GOT3 (cell line): ENCODE results near the gene SLIT3.

ENCODE experiments used
- DNase-seq: peaks from one replicate; lab custom pipeline; 2025; ENCODE audit warnings: mixed read lengths; lab: John Stamatoyannopoulos, UW

Gene SLIT3

DNA sequence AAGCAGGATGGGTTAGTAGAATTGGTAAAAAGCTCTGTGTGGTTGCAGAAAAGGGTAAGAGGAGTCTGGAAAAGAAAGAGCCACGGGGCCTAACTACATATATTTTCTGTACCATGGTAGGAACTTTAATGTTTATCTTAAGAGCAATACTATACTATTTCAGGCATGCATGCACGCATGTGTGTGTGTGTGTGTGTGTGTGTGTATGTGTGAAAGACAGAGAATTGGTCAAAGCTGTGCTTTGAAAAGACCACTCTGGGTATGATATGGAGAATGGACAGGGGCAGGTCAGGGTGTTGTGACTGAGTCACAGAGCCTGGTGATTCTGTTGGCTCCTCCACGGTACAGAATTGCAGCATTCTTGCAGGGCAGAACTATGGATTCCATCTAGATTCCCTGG, 339.3 kb downstream of the SLIT3 start:
- no peak for DNase-seq

DNA sequence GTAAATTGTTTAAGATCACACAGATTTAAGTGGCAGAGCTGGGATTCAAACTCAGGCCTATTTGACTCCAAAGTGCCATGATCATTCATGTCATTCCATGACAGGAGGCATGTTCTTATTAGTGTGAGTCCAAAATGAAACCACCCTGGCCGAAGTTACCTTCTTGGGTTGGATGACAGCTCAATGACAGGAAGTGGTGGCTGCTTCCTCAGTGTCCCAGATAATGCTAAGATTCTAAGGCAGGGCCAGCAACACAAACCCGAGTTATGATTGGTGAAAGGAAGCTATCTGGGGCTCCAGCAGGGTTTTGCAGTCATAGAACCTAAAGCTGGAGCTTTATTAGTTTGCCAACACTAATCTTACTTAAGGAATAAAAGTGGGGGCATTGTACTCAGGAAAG, 340.4 kb downstream of the SLIT3 start:
- no peak for DNase-seq

DNA sequence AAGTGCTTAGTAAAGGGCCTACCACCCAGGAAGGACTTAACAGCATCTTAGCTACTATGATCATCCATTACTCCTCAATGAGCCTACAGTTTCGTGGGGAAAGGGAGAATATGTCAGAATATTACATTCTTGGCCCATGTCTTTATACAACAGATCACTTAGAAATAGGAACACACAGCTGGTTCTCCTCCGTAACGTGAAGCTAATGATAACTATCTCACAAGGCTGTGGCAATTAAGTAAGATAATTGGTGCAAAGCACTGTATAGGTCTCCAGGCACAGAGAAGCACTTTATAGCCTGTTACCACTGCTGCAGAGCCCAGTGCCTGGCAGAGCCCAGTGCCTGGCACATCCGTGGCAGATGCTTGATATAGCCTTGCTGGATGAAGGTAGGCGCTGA, 347.6 kb downstream of the SLIT3 start:
- no peak for DNase-seq

DNA sequence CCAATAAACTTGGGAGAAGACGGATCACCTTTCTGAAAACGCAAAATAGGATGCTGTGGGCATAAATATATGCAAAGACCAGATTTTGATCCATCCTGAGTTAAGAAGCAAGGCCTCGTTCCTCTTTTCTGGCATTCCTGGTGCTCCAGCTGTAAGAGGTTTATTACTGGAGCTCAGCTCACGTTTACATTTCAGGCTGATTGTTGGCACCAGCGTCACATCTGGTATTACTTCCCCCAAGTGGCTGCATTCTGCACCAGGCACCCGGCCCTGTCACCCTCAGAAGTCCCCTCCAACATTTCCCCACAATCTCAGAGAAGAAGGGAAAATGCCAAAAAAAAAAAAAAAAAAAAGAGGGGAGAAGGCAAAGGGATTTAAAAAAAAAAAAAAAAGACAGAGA, 348.7 kb downstream of the SLIT3 start:
- DNase-seq = no peak

DNA sequence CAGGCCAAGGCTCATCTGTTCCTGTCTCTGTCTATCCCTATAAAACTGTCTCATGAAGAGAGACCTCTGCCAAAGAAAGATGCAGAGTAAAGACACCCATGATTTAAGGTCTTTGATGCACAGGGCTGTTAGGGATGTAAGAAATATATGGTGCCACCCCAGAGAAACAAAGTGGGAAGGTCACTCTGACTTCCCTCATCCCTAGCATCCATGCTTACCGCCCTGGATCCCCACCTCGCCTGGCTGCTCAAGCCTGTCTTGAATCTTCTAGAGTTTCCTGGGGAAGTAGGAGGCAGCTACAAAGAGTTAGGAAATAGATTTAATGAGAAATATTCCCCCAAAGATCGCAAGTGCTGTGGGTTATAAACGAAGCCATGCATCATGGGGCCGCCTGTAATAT, 349.2 kb downstream of the SLIT3 start:
- DNase-seq = no peak

DNA sequence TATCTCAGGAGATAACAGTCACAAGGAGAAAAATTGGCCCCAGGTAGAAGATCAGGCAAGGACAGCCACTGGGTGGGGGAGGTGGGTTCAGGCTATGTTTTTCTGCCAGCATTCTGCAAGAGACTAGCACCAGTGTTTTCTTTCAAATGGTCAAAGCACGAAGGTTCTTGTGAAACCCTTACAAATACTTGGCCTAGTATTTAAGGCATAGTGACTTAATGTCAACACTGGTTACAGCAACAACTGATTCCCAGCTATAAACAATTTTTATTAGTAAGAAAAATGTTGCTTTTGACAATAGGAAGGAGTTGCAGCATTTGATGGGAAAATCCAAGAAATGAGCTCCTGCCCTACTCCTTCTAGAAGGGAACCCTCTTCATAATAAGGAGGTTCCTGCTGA, 349.6 kb downstream of the SLIT3 start:
- DNase-seq = no peak

DNA sequence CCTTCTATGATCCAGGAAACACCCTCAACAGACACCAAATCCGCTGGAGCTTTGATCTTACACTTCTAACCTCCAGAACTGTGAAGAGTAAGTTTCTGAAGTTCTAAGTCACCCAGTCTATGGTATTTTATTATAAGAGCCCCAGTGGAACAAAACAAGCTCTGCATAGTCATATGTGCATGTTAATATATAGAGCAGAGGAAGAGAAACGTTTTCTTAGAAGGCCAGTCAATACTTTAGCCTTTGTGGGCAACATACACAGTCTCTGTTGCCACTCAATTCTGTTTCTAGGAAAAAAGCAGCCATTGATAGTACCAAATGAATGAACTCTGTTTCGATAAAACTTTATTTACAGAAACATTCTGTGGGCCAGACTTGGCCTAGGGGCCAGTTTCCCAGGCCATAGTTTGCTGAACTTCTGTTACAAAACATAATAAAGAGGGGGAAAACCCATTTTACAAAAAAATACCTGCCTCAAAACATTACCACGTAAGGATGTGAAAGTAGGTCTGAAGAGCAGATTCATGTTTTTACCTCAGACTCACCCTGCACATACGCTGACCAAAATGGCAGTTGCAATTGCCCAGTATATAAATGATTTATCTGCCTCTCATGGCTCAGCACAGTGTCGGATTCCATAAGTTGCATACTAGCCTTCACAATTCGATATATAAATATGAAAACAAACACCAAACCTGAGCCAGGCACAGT, 350.5 kb downstream of the SLIT3 start:
- DNase-seq = no peak

DNA sequence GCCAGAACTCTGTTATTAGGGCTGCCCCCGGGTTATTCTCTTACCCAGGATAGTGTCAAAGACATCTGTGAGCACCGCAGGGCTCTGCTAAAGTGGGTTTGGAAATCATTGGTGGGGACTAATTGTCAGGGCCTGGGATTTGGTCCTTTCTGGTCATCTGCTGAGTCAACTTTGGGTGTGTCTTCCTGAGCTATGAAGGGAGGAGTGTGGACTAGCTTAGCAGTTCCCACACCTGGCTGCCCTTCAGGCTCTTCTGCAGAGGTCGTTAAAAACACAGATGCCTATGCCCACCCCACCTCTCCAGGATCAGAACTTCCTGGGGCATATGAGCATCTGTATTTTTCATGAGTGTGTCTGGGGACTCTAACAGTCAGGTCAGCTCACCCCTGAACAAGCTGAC, 352.2 kb downstream of the SLIT3 start:
- no peak for DNase-seq

DNA sequence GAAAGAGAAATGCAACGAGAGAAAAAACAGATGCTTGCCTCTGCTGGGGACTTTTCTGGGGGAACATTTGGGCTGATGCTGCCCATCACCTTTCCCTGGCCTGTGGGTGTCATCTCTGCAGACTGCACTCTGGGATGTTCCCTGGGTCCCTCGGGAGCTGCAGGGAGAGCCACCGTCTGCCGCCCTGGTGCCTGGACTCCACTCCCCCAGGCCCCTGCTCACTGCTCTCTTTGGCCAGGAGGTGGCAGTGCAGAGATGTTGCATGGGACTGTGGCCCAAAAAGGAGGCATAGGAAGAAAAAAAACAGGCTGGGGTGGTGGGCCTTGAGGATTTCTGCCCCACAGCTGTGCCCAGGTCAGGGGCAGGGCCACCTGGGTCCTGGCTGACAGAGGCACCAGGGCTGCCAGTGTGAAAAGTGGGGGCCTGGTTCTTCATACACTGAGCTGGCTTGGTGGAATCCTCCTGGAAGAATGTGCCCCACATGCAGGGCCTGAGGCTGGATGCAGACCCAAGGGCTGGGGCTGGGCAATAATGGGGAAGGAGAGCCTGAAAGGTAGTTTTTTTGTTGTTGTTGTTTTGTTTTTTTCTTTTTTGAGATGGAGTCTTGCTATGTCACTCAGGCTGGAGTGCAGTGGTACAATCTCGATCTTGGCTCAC, 353.6 kb downstream of the SLIT3 start:
- no peak for DNase-seq

DNA sequence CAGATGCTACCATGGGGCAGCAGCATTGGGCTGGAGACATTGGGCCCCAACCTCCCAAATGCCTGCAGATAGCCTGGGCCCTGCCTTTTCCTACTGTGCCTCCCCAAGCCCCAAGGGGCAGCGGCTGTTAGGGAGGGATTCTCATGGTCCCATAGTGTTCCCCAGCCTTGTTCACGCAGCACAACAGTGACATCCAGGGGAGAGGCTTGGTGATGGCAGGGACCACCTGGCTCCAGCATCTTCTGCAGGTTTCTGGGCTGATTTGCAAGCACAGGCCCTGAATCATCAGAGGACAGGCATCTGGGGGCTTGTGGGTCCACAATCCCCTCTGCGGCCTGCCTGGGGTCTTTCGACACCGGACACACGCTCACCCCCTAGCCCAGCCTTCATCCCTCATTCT, 354.6 kb downstream of the SLIT3 start:
- DNase-seq = no peak

DNA sequence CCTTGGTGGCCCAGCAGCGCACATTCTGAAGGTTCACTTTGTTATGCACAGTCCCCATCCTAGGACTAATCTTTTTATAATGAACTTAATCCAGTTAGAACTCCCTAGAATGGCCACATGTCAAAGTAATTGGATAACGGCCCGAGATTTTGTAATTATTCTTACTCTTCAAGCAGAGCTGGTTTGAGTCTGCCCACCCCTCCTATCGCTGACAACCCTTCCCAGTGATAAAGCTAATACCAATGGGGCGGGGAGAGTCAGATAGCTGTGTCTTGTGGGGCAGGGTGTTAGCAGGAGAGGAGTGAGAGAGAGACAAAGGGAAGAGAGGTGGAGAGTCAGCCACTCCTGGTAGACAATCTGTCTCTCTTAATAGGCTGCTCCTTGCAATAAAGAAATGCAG, 356.9 kb downstream of the SLIT3 start:
- no peak for DNase-seq

DNA sequence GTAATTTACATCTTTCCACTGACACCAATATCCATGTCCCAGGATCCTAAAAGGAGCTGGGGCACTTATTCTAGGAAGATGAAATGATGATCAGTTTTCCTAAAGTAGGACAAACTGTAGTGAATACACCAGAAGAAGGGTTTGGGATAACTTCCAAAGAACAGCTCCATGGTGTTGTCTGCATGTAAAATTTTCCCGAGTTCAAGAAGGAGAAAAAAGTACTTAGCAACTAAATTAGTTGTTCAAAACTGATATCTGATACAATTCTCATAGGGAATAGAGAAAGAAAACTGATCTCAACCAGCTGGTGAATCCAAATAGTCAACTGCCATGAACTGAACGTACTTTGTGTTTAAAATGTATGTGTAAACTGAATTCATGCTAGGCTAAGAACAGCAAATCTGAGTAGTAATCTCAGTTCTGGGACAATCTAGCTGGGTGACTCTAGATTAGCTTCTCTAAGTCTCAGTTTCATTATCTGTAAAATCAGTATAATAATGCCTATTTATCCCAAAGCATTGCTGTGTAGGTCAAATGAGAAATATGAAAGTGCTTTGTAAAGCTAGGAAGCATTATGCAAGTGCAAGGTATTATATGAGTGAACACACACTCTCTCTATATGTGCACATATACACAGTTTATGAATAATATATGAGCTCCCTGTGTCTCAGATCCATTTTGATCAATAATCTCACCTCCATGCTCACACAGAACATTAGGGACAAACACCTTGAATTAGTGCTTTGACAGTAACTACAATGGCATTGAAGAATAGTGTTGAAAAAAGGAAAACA, 357.7 kb downstream of the SLIT3 start:
- DNase-seq = no peak

DNA sequence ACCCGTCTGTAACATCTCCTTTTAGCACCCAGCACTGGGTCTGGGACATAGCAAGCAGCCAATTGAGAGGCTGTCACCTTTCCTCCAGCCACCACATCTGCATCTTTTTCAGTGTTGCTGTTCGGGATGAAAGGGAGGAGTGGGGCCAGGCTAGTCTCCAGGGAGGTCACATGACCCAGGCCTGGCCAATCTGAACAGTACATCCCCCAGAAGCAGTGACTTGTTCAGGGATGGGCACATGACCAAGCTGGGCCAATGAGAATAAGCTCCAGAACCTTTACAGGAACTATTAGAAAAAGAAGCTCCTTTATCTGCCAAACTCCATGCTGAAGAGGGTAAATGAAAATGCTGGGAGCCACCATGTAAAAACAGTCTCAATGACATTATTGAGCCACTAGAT, 359.0 kb downstream of the SLIT3 start:
- DNase-seq = no peak

DNA sequence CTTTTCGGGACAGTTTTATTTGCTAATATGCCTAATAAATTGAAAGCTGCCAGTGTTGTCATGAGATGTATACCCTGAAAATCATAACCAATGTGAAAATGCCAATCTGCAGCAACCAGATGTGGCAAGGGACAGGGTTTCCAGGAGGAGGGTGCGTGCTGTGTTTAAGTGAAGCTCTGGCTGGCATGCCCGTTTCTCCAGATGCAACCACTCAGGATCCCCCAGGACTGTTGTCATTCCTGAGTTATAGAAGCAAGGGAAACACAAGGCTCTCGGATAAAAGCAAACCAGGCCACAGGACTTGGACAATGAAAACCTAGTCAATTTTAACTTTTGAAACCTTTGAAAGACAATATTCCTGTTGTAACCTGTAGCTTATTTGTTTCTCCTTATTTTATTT, 360.2 kb downstream of the SLIT3 start:
- no peak for DNase-seq

DNA sequence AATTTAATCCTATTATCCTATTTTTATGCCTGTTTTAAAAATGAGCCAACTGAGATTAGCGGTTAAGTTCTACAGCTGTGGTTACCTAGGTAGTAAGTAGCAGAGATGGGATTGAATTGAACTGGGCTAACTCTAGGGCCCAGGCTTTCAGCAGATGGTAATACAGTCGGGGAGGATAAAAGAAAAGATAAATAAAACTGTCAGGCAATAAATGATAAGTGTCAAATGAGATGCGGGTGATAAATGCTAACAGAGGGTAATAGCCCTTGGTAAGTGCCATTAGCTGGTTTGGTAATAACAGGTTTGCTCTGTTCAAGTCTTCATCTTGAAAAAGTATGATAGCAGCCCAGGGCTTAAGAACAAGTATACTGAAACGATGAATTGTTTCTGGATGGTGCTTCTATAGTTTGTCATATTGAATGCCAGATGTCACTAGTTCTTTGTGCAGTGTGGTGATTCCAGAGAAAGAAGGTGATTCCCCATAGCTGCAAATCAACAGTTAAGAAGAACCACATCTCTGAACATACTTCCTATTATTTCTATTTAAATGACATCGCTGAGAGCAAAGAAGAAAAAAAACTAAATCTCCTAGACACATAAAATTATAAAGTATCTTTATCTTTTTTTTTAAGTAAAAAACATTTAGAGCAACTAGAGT, 360.9 kb downstream of the SLIT3 start:
- DNase-seq = no peak

DNA sequence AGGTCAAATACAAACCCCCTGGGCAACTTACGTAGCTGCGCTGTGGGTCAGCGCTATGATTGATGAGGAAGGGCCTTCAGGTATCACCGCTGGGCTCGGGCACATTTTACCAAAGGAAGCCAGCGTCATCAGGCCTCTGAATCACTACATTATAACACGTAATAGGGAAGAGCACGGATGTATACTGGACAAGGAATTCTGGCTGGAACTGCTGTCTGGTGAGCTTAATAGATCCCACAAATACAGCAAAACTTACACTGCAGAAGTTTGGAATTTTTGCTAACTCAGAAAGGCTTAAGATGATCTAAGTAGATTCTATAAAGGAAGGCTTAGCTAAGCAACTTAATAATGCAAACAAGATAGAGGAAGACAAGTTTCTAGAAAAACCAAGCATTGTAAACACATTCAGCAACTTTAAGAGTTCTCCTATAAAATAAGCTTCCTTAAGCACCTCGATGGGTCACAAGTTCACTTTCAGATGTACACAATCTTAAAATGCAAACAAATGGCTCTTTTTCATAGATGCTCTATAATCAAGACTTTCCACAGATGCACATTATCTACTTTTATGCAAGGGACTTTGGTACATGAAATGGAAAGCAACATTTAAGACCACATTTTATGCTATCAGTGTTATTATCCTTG, 361.7 kb downstream of the SLIT3 start:
- DNase-seq = no peak

DNA sequence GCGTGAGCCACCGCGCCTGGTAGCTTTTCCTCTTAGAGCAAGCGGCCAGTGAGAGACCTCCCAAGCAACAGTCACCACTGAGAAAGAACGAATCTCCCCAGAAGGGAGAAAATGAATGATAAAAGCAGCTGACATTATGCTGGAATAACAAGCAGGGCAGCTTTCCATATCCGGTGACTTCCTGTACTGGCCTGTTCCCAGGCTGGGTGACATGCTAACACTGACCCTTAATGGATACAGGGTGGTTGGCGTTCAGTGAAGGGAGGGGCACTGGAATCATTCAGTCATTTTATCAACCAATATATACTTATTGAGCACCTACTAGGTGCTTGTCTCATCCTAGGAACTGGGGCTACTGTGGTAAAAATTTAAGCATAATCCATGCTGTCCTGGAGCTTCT, 364.4 kb downstream of the SLIT3 start:
- DNase-seq = no peak

DNA sequence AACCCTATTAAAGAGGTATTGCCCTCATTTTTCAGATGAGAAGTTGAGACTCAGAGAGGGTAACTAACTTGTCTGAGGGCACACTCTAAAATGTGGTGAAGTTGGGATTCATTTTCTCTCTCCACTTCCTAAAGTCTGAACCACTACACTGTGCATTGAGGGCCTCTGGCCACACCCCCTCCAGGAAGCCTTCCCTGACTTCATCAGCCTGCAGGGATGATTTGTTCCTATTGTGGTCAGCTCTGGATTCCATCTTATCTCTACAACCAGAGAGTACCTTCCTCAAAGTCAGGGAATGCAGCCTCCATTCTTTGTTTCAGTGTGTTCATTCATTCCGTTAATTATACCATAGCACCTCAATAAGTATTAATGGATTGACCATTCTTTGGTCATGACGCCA, 365.8 kb downstream of the SLIT3 start:
- no peak for DNase-seq

DNA sequence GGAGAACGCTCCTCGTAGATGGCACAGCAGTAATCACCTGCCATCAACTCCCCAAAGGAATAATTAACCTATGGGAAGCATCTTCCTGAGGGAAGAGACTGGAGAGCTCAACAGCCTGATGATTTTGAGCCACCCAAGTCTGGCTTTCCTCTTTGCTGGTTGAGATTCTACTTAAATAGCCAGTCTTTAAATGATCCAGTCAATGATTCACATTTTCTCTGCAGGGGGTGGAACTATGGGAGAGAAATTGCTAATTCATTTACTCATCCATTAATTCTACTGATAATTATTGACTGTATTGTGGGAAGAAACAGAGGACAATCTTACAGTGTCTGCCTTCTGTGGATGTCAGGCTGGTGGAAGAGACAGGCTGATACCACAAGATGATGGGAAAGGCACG, 366.8 kb downstream of the SLIT3 start:
- DNase-seq = no peak

DNA sequence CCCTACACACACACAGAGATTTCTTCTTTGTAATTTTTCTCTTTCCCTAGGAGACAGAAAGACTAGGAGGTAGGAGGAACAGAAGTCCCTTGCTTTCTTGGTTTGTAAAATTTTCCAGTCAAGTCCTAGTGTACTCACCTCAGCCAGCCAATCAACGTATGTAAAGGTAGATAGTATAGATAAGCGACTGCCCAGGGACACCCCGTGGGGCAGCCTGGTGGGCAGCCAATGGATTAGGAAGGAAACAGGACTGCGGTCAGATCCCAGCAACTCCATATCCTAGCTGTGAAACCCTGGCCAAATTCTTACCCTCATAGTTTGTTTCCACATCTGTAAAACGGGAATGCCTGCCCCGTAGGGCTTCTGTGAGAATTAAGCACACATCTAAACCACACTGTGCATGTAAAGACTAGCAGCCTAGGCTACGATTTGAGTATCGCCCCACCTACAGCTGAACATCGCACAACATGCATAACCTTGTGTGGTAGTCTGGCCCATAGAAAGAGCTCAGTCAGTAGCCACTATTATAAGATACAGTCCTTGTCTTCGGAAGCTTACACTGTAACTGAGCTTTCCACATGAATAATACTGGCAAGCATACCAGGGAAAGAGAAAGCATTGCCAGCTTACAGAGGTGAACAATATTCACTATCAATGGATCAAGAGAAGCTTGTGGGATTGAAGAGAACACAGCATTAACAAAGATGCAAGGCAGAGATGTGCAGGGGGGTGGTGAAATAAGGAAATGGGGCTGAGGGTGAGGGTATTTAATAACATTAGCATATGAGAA, 368.3 kb downstream of the SLIT3 start:
- no peak for DNase-seq

DNA sequence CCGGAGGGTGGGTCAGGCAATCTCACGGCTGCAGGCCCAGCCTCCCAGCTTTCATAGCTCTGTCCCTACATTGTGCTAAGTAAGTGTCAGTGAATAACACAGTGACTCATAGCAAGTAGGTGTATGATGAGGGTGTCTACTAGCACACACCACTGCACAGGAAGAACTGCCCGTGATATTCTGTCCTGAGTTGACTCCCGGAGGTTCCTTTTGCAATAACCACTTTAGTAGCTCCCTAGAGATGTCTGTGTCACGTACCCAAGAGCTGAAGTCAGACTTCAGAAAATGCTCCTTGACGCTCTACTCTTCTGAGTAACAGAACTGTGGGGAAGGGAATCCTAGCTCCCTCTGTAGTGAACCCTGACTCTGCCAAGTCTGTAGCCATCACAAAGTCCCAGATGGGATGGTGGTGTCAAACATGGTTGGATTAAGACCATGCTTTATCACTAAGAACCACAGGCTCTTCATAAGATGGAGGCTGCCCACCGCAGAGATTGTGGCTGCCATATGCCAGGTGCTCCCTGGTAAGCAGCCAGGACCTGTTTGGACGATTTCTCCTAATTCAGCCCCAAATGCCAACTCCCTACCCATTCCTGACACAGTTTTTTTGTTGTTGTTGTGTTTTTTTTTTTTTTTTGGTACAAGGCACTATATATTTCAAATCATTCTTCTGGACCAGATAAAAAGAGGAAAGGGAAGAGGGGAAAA, 369.1 kb downstream of the SLIT3 start:
- peak; percentile 67 for DNase-seq
